Hepatocyte (in vitro differentiated cells): ENCODE measurements around the gene L3MBTL3.

Experiments
- CTCF ChIP-seq: fragments of 200-600 bp; sonication (generic); IDR thresholded peaks from 2 replicates; pipeline ENCODE4 v1.5.1; 2016; ENCODE audit warnings: antibody characterized with exemption, mild to moderate bottlenecking; ENCODE audit not compliant: poor library complexity
- EZH2 ChIP-seq: fragments of 200-600 bp; sonication (generic); IDR thresholded peaks from 2 replicates; pipeline ENCODE4 v1.6.1; 2016; ENCODE audit warnings: antibody characterized with exemption, mild to moderate bottlenecking, borderline replicate concordance
- EZH2phosphoT487 ChIP-seq: fragments of 200-600 bp; sonication (generic); IDR thresholded peaks from one replicate; pipeline ENCODE4 v1.6.1; 2018; ENCODE audit warnings: antibody characterized with exemption, mild to moderate bottlenecking, low read depth, moderate library complexity; ENCODE audit not compliant: unreplicated experiment, severe bottlenecking

GRCh38 chr6:130076512-130076911, 58.1 kb downstream of the L3MBTL3 start:
- peak; percentile 49 for TF ChIP-seq CTCF
- no peak for TF ChIP-seq EZH2
- TF ChIP-seq EZH2phosphoT487 = no peak
